ENCODE measurements around the gene SSBP2. TPM values are rescaled to one million over a fixed set of nuclear protein-coding genes. Genes with fewer than 3 reads are reported as not detected.
"Not testable (repeated sequence)": the region's sequence is repeated elsewhere in the genome, so short reads cannot be mapped to it uniquely, and the experiment has no call there.

Gene SSBP2
- polyA plus RNA-seq, 1 donor: 63.5 TPM

DNA sequence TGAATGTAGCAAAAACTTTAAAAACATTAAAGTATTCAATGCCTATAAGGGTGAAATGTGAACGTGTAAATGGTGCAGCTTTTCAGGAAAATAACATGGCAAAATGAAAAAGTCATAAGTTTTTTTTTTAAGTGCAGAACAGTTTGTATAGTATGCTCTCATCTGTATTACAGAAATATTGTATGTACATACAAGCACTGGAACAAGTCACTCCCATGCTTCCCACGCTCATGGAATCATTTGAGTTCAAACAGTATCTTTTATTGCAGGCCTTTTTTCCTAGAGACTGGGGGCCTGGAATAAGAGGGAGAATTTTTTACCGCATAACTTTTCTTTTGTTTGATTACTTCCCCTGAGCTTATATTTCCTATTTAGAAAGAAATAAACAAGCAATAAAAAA lies 94.1 kb downstream of the SSBP2 start:
- DNase-seq: no peak

DNA sequence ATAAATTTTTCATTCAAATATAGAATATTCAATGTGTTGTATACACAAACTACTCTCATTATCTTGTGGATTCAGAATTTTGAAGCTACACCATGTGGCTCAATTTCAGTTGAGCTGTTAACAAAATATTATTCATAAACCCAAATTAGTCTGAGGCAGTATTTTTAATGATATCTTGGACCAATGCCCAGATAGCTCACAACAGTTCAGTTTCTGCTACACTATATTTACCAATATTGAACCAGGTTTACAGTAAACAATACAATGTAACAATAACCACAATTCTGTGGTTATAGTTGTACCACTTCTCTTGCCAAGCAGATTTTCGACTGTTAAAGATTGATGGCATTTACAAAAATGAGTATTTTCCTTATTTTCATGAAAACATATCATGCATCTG lies 99.9 kb downstream of the SSBP2 start:
- no peak for DNase-seq

DNA sequence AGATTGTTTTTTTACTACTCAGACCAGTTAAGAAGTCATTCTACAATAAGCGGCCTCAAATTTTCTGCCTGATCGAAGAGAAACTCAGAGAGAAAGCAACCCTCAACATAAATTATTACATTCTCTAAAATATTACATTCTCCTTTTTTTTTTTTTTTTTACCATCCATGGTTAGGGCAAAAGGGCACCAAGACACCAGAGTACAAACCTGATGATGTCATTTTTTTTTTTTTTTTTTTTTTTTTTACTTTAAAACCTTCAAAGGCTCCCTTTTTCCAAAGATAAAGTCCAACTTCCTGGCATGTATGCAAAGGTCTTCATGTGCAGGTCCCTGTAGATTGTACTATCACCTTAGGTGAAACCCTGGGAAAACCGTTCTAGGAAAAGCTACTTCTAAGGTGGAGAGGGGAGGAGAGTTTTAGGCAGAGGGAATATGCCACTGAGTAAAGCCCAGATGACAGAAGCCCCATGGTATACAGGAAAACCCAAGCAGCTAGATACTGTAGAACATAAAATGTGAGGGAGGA lies 104.4 kb downstream of the SSBP2 start:
- DNase-seq: no peak

DNA sequence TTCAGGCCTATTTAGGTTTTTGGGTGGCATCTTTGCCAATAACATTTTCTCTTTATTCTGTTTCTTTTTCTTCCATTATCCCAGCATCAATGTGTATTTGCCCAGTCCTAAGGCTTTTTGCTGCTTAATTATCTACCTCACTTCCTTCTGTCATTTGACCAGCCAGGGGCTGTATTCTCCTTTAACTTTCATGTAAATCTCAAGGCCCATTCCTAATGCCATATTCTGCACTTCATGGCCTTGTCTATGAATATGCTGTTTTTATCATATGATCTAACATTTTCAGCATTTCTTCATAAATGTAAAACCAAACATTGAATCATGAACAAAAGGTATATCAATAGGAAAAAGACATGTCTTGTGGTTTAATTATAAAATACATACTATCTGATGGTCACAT lies 108.7 kb downstream of the SSBP2 start:
- DNase-seq: no peak

DNA sequence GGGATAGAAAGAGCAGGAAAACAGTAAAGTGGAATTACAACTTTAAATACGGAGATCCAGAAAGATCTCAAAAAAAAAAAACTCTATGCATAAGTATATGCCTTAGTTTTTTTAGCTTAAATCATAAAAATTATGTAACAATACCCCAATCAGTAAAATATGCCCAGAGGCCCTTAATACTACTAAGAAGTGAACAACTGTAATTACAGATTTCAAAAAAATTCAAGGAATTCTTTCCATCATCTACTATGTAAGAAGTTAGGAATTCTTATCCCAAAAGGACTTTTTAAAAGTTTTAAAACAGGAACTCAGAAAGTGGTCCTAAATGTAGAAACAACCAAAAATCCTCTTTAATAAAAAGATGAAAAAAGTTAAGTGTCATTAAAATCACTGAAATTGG lies 111.3 kb downstream of the SSBP2 start:
- no peak for DNase-seq

DNA sequence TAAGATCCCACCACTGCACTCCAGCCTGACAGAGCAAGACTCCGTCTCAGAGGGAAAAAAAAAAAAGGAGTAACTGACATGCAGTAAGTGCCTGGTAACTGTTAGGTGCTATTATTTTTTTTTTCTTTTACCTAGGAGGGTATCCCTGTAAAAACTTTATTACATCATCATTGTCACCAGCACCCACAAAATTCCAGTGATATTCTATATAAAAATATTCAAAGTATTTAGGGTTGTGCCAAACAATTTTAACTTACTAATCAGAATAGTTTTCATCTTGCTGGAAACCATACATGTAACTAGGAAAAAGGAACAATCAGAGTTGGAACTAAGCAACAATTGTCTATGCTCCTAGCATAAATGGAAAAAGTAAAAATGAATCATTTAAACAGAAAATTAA lies 112.4 kb downstream of the SSBP2 start:
- DNase-seq: no peak

DNA sequence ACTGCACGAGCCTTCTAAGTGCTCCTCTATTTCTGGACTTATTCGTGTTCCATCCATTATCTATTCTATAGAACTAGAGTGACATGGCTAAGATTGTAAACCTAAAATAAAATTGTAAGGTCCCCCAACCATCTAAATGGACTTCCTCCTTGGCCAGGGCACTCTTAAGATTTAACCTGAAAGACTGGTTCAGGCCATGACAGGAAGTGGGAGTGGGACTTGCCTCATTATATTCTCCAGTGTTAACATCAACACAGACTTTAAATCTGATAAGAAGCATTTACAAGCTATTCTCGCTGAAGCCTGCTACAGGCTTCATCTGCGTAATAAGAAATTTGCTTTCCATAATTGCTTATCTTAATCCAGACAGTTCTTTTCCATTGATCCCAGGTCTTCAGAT lies 117.0 kb downstream of the SSBP2 start:
- no peak for DNase-seq

DNA sequence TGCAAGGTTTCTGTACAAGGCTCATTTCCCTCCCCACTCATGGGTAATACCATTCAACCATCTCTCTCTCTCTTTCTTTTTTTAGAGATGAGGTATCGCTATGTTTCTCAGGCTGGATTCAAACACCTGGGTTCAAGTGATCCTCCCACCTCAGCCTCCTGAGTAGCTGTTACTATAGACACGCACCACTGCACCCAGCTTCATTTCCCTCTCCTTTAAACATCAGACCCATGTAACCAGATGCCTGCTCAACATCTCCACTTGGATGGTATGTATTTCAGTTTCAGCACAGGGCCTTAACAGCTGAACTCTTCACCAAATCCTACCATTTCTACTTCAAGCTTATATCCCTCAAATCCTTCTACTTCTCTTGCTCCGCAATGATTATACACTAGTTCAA lies 117.4 kb downstream of the SSBP2 start:
- DNase-seq: no peak

DNA sequence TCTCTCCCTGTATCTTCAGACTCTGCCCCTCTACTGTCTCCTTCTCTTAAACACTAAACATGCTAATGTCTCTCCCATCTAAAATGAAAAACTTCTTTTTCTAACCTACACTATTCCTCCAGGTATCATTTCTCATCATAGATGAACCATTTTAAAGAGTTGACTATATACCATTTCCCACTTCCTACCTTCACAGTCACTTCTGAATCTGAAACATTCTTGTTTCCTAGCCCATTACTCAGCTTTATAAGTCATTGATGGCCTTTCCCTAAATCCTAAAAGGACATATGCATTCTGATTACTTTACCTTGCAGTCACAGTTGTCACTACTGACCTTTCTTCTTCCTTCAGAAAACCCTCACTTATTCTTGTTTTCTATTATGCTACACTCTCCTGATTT lies 118.2 kb downstream of the SSBP2 start:
- DNase-seq: no peak

DNA sequence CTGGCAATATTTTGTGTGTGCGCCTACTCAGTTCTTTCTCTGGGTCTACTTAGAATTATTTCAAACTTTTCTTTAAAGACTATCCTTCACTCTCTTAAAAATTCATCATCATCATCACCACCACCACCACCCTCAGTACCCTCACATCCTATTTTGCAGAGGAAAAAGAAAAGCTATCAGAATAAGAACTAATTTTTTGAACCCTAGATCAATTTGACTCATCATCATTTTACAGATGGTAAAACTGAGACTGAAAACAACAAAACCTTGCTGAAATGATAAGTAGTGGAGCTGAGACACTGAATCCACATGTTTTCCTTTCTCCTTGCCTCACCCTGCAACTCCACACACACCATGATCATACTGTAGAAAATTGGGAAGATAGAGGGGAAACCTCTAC lies 119.3 kb downstream of the SSBP2 start:
- no peak for DNase-seq

DNA sequence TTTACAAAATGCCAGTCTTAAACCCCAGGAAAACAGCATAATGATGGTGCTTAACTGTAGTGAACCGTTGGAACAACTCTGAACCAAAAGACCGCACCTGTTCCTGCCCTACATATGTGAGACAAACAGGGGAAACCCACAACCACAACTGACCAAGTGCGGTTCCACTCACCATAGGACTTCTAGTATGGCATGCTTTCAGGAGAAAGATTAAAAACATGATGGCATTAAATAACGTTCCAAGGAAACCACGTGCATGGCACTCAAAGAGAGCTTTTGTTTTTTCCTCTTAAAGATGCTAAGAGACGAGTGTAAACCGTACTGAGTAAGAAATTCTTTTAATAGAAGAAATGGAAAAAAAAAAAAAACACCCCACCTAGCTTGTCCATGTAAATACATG lies 119.8 kb downstream of the SSBP2 start:
- no peak for DNase-seq

DNA sequence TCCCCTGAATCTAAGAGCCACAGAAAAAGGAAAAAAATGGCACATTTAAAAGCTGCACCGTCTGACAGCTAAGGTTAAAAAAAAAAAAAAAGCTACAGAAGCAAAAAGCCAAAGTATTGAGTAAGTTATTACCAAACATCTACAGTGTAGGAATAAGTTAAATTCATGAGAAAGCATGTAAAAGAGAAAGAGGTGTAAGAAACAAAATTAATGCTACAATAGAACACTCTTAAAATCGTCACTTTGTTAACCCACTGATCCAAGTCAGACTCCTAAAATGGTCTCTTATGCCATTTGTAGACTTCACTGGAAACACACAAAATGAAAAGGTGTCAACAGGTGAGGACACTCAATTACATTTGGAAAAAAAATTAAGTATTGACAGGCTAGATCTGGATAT lies 120.2 kb downstream of the SSBP2 start:
- DNase-seq: no peak

DNA sequence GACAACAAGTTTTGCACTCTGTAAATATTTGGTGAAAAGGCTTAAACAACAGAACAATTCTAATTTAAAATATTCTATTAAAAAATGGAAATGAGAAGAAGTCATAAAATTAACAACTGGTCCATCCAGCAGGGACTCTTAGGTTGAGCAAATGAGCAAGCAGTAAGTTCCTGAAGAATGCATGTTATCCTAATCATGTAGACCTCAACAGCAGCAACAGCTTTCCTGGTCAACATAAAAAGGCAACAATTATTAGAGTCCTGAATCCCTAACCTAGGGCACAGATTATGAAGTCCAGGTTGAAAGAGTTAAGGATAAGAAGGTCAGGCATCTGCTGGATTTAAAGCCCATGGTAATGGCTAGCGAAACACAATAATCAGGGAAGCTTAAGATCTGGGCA lies 120.9 kb downstream of the SSBP2 start:
- no peak for DNase-seq

DNA sequence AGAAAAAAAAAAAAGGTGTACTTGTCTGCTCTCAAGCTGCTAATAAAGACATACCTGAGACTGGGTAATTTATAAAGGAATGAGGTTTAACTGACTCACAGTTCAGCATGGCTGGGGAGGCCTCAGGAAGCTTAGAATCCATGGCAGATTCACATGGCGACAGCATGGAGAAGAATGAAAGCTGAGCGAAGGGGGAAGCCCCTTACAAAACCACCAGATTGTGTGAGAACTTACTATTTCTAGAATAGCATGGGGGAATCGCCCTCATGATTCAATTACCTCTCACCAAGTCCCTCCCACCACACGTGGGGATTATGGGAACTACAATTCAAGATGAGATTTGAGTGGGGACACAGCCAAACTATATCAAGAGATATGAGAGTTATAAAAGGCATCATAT lies 122.8 kb downstream of the SSBP2 start:
- not testable (repeated sequence) for DNase-seq

DNA sequence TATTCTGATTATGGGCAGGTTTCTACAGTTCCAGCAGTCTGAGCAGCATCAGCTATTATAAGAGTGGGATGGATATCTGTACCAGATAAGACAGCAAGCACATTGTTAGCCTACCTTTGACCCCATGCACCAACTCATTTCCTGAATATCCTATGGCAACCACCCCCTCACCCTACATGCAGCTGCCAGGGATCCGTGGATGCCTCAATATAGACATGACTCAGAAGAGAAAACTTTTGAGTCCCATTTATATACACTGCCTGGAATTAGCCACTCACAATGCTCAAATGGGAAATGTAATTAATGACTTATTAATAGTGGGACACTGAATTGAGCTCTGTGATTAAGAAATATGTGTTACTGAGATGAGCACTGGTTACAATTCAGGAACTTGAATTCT lies 124.4 kb downstream of the SSBP2 start:
- DNase-seq: no peak

DNA sequence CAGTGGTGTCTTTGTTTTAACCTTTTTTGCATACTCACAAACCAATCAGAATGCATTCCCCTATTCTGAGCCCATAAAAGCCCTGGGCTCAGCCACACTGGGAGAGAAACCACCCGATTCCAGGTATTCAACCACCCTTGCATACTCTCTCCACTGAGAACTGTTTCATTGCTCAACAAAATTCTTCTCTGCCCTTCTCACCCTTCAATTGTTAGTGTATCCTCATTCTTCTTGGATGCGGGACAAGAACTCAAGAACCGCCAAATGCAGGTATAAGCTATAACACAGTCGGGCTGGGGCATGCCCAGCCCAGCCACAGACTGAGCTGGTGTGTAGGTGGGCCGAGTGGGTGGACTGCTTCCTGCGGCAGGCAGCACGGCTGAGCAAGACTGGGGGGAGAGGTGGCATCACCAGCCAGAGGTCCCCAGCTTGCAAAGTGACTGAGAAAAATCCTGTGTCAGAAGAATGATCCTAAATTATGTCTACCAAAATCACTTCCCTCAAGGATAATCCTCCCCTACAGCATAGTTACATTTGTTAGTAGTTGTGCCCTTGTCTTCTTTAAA lies 141.0 kb downstream of the SSBP2 start:
- DNase-seq: no peak

DNA sequence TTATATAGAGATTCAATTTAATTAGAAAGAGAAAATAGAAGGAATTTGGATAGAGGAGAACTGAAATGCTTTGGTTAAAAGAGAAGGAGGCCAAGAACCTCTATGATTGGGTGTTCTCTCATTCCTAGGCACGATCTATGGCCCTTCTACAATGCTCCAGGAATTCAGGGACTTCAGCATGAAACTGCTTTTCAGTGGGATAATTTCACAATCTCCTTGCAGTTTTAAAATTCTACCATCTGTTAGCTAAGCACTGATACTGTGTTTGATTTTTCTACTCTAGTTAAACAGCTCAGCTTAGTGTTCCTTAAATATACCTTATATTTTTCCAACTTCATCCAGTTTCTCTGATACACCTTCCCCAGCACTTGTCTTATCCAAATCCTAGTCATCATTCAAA lies 141.9 kb downstream of the SSBP2 start:
- no peak for DNase-seq

DNA sequence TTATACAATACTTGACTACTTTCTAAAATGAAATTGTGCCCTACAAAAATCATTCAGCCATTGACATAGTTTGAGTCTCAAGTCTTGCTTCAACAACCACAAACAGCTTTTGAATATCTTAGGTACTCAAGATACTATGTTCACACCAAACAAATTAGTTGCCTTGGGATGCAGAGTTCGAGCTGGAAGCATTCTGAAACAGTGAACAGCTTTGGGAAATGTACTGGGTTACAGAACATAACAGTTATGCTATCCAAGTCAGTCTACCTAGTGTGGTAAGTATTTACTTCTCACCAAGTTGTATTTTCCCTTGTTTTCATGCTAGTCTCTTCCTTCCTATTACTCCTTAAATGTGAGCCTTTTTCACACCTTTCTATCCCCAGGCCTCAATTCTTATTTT lies 143.2 kb downstream of the SSBP2 start:
- DNase-seq: no peak

DNA sequence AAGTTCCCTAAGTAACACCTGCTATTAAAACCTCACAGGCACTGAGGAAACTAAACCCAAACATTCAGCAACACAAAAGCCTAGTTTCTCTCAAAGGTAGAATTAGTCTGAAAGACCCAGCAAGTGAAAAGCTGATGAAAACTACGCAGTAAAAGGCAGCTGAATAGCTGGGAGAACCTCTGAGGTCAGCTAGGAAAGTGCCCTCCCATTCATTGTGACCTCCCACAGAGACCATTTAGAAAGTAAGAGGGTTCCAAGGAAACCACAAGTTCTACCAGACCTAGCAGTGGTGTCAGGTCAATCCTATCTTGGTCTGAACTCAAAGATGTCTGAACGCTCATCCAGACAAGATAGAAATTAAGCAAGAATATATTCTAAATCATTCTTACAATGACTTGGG lies 144.7 kb downstream of the SSBP2 start:
- no peak for DNase-seq

DNA sequence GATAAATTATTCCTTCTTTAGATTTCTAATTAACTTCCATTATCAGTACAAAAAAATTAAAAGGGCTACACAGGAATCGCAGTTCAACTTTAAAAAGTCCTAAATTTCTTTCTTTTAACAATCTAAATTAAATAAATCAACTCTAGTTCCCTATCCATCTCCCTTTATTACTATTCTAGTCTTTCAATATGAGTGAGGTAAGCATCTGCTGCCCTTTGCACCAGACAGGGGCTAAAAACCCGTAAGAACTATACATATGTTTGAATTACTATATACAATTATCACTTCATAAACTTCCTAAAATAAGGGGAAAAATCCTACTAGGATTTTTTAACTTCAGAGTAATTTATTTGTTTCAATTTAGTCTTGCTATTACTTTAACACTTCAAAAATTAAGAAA lies 145.6 kb downstream of the SSBP2 start:
- no peak for DNase-seq

DNA sequence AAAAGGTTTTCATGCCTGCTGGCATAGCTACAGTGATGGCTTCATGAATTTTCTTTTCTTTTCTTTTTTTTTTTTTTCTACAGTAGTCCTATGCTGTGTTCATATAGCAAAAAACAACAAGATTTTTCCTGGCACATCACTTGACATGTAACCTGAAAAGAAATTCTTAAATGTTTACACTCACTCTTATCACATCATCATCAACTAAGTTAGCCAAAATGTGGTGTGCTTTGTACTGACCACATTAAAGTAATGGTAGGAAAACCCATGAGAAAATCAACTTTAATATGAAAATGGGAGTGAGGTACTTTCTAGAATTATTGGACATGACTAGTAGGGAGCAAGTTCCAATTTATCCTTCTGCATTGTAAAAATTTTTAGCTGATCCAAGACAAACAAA lies 146.7 kb downstream of the SSBP2 start:
- DNase-seq: no peak

DNA sequence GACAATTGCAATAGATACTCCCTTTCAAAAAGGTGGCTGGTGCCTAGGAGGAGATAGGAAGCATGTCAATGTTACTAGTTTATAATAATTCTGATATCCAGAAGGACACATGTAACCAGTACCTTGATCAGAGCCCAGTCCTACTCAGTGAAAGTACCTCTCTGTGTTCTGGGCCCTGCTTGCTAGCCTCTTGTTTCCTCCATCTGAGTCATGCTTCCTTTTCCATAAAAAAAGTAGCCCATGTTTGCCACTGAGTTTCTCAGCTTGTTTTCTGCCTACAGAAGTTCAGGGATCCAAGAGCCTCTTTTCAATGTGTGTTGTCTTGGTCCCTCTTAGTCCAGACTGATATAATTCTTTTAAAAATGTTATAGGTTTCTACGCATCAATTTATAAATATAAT lies 149.0 kb downstream of the SSBP2 start:
- no peak for DNase-seq

DNA sequence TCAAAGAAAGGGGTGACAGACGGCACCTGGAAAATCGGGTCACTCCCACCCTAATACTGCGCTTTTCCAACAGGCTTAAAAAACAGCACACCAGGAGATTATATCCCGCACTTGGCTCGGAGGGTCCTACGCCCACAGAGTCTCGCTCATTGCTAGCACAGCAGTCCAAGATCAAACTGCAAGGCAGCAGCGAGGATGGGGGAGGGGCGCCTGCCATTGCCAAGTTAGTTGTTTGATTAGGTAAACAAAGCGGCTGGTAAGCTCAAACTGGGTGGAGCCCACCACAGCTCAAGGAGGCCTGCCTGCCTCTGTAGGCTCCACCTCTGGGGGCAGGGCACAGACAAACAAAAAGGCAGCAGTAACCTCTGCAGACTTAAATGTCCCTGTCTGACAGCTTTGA lies 158.8 kb downstream of the SSBP2 start:
- DNase-seq: not testable (repeated sequence)

DNA sequence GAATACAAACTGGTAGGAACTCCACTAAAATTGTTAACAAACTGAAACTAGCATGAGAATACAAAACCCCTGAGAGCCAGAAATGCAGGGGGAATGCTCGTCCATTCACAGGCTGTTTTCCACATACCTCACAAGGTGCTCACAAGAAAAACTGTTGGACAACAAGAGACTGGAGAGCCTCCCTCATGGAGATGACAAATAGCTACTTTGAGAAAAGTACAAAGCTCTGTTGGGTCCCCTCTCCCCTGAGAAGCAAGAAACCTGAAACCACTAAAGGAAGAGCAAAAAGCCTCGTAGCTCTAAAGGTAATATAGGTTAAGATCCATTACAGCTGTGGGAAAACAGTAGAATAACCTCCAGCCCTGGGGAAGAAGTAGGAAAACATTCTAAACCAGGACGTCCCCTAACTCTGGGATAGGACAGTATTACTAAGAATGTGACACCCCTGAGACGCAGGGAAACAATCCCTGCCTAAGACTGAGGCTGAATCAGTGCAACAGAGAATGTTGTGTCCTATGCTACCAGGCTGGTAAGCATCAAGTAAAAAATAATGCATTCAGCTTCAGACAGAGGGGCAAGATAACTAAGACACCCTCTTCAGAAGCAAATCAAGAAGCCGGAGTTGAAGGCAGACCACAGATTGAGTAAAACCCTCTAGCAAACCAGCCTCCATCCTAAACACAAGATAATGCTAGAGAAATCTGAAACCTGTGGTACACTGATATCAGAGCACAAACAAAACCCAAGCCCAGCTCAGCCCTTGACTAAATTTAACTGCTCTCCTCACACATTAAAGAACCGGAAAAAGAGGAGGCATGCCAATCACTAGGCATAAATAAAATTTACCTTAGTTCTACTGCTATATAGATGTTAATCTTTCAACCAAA lies 160.2 kb downstream of the SSBP2 start:
- no peak for DNase-seq
